ENCODE measurements around the gene MYBL2.

The MYBL2 gene

GRCh38 chr20:43682446-43682845, 15.5 kb downstream of the MYBL2 start:
- no peak for DNase-seq

GRCh38 chr20:43686820-43687219, 19.9 kb downstream of the MYBL2 start:
- no peak for DNase-seq

- DNase-seq = no peak
These were observed 22.3 kb downstream of the MYBL2 start for GRCh38 chr20:43689165-43689564.

DNA sequence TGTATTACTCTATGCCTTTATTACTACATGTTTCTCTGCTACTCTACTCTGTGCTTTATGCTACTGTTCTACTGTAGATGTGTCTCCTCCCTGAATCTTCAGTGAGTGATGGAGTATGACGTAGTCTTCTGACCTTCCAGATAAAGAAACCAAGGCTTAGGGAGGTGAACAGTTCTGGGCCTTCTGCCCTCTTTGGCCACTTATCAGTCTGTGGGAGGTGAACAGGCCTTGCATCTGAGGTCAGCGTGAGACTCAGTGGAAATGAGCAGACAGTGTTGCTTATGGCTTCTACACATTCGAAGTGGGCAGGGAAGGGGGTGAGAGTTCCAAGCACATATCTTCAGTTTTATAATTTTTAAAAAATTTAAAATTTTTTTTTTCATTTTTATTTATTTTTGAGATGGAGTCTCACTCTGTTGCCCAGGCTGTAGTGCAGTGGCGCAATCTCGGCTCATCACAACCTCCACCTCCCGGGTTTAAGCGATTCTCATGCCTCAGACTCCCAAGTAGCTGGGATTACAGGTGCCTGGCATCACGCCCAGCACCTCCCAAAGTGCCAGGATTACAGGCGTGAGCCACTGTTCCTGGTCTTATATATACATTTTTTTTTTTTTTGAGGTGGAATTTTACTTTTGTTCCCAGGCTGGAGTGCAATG, 24.2 kb downstream of the MYBL2 start:
- DNase-seq = no peak

- peak; percentile 3 for DNase-seq
These were observed 25.1 kb downstream of the MYBL2 start for GRCh38 chr20:43691928-43692524.

DNA sequence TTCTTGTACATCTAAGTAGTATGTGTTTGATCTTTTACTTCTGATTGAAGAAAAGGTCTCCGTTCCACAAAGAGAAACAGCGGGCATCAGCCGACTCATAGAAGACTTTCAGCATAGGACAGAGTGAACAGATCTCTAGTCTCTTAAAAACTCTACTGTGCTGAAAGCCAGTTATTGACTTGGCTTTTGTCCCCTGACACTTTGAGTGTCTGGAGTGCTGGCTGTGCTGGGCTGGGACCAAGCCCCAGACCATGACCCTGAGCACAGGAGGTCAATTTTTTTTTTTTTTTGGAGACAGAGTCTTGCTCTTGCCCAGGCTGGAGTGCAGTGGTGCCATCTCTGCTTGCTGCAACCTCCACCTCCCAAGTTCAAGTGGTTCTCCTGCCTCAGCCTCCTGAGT, 27.8 kb downstream of the MYBL2 start:
- no peak for DNase-seq

- no peak for DNase-seq
These were observed 28.7 kb downstream of the MYBL2 start for GRCh38 chr20:43695571-43695970.

- DNase-seq = no peak
These were observed 33.1 kb downstream of the MYBL2 start for GRCh38 chr20:43699941-43700565.

GRCh38 chr20:43700627-43701026, 33.7 kb downstream of the MYBL2 start:
- no peak for DNase-seq

GRCh38 chr20:43702502-43702901, 35.6 kb downstream of the MYBL2 start:
- no peak for DNase-seq

DNA sequence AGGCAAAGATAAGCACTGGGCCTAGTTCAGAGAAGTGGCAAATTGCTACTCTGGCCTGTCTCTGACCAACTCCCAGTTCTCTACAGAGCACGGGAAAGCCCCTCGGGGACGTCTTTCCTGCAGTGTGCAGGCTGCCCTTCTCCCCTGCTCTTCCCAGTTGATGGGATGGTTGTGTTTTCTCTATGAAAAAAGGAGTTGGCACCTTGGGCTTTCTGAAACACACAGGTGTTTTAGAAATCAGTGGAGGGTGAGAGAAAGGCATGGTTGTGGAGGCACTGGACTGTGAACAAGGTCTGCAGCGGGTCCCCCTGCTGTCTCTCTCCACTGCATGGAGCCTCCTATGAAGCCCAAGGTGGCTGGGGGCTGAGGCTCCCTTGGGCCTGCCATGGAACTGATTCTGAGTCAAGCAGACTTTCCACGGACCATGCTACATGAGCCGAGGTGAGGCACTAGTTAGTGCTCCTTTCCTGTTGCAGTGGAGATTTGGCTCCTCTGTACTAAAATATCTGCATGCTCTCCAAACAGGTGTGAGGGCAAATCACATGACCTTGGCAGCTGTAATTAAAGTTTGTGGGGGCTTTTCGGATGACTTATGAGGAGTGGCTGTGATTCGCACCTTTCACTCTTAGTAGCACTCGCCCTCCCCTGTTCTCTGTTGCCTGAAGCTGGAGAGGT, 43.6 kb downstream of the MYBL2 start:
- DNase-seq = no peak

- DNase-seq = no peak
These were observed 44.3 kb downstream of the MYBL2 start for GRCh38 chr20:43711098-43711654.

- DNase-seq = no peak
These were observed 48.1 kb downstream of the MYBL2 start for GRCh38 chr20:43715044-43715443.

DNA sequence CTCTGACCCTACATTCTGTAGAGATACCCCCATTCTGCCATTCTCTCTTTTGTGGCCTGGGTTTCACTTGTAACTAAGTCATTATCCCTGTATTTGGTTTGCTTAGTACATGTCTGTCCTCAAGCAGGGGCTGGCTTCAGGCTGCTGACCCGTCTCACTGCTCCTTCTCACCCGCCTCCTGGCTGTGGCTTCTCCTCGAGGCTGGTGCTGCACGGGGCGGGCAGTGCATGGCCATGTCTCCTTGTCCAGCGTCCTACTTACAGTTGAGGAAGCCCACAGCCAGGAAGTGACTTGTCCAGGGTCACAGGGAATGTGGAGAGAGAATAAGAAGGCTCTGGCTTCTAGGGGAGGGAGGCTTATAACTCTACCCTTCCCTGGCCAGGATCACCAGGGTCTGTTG, 48.6 kb downstream of the MYBL2 start:
- no peak for DNase-seq

DNA sequence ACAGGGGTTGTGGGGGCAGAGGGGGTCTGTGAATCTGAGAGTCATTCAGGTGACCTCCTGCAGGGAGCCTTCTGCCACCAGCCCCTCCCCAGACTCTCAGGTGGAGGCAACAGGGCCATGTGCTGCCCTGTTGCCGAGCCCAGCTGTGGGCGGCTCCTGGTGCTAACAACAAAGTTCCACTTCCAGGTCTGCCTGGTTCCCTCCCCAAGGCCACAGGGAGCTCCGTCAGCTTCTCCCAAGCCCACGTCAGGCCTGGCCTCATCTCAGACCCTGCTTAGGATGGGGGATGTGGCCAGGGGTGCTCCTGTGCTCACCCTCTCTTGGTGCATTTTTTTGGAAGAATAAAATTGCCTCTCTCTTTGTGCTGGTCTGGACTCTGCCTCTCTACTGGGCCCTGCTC, 49.2 kb downstream of the MYBL2 start:
- no peak for DNase-seq

- no peak for DNase-seq
These were observed 50.1 kb downstream of the MYBL2 start for GRCh38 chr20:43716757-43717615.

GRCh38 chr20:43717616-43717995, 50.7 kb downstream of the MYBL2 start:
- DNase-seq = no peak

DNA sequence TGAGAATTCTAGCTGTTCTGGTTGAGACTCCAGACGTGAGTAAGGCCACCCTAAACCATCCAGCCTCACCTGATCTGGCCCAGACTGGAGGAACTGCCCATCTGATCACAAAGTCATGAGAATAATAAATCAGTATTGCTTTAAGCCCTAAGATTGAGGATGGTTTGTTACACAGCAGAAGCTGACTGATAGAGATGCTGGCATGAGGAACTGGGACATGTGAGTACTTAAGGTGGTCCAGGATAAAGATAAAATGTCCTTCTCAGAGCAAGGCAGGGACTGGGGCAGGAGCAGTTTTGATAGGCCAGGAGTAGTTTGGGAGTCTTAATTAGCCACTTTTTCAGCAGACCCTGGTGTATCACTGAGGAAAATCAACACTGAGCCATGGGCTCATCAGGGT, 53.1 kb downstream of the MYBL2 start:
- no peak for DNase-seq

DNA sequence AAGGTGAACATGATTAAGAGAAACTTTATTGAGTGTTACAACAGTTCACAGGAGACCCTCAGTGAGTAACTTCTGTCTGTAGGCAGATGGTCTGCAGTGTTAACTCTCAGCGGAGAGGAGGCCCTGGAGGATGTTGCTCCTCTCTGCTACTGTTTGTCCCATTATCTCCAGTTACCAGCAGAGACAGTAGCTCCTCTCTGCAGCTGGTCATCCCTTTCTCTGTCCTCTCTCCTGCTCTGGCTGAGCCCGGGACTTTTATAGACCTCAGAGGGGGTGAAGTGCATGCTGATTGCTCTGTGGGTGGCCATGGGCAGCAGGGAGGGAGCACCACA, 54.1 kb downstream of the MYBL2 start:
- DNase-seq = no peak

GRCh38 chr20:43721429-43722152, 54.7 kb downstream of the MYBL2 start:
- DNase-seq = no peak

- no peak for DNase-seq
These were observed 55.2 kb downstream of the MYBL2 start for GRCh38 chr20:43722153-43722505.

DNA sequence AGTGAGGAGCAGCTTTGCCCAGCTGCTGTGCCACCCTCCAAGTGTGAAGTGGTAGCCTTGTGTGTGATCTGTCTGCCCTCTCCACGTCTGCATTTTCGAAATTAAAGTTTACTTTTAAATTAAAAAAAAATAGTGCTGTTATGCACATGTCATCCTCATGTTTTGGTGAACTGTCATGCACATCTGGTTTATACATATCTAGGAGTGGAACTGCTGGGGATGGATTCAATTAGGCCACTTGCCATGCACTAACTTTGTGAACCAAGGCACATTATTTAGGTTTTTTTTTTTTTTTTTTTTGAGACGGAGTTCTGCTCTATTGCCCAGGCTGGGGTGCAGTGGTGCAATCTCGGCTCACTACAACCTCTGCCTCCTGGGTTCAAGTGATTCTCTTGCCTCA, 56.3 kb downstream of the MYBL2 start:
- no peak for DNase-seq
